IMR-90 (cell line): ENCODE measurements around the gene TMEM33. TPM values are rescaled to one million over a fixed set of nuclear protein-coding genes. Genes with fewer than 3 reads are reported as not detected.

ENCODE experiments used
- ATAC-seq: fragments of 200-7000 bp; cut with Tn5 transposase; 2 replicates; pipeline ENCODE4 v1.9.1; 2020; ENCODE audit warnings: low read depth, mild to moderate bottlenecking, moderate library complexity
- BruUV-seq: library from RNA; stranded (reverse); fragments of 400-500 nt; replicated peaks from 2 replicates; lab custom pipeline; 2021; lab: Mats Ljungman, UMichigan
- CTCF ChIA-PET: fragments of 300-600 bp; formaldehyde crosslinking; extraction: SDS; loops from one replicate; lab custom pipeline; 2021; ENCODE audit warnings: antibody characterized with exemption; lab: Yijun Ruan, JAX
- POLR2A ChIA-PET: fragments of 300-600 bp; sonication (Branson Sonifier 250); formaldehyde crosslinking; loops from one replicate; lab custom pipeline; 2022; ENCODE audit warnings: antibody characterized with exemption; ENCODE audit not compliant: unreplicated experiment; lab: Charles Lee
- DNase-seq: peaks from one replicate; pipeline ENCODE4 v3.0.0; 2013
- H2AFZ ChIP-seq: replicated peaks from 2 replicates; pipeline ENCODE3; 2013; ENCODE audit warnings: low read length, mild to moderate bottlenecking; ENCODE audit not compliant: poor library complexity
- H2AK5ac ChIP-seq: 2 replicates; pipeline ENCODE4 v1.6.1; 2013; ENCODE audit warnings: low read depth, low read length, inconsistent platforms
- H2AK9ac ChIP-seq: replicated peaks from 2 replicates; pipeline ENCODE3; 2013; ENCODE audit warnings: mild to moderate bottlenecking, low read depth, low read length, moderate library complexity; ENCODE audit not compliant: poor library complexity
- H2BK120ac ChIP-seq: 2 replicates; pipeline ENCODE4 v1.6.1; 2013; ENCODE audit warnings: low read depth, low read length, inconsistent platforms
- H2BK15ac ChIP-seq: 3 replicates; pipeline ENCODE4 v1.6.1; 2013; ENCODE audit warnings: low read depth, low read length, inconsistent platforms
- H2BK20ac ChIP-seq: 2 replicates; pipeline ENCODE4 v1.6.1; 2013; ENCODE audit warnings: low read depth, mild to moderate bottlenecking, inconsistent platforms, low read length, moderate library complexity
- H2BK5ac ChIP-seq: 2 replicates; pipeline ENCODE4 v1.6.1; 2013; ENCODE audit warnings: mild to moderate bottlenecking, low read depth, low read length, inconsistent platforms; ENCODE audit not compliant: poor library complexity, severe bottlenecking
- H3K14ac ChIP-seq: replicated peaks from 2 replicates; pipeline ENCODE4 v1.6.1; 2013; ENCODE audit warnings: low read depth, low read length, inconsistent platforms
- H3K18ac ChIP-seq: 2 replicates; pipeline ENCODE4 v1.6.1; 2013; ENCODE audit warnings: low read depth, low read length, control low read depth
- H3K23ac ChIP-seq: 2 replicates; pipeline ENCODE4 v1.6.1; 2013; ENCODE audit warnings: low read depth, low read length, inconsistent platforms
- H3K27ac ChIP-seq: 2 replicates; pipeline ENCODE4 v1.5.1; 2013; ENCODE audit warnings: mild to moderate bottlenecking, control low read depth, low read length; ENCODE audit not compliant: insufficient read depth
- H3K27me3 ChIP-seq: 2 replicates; pipeline ENCODE4 v1.6.1; 2013; ENCODE audit warnings: low read length; ENCODE audit not compliant: control insufficient read depth, insufficient read depth
- H3K36me3 ChIP-seq: 2 replicates; pipeline ENCODE4 v1.6.1; 2013; ENCODE audit warnings: low read length, mixed read lengths; ENCODE audit not compliant: control insufficient read depth, insufficient read depth
- H3K4ac ChIP-seq: 2 replicates; pipeline ENCODE4 v1.6.1; 2013; ENCODE audit warnings: low read depth, low read length, inconsistent platforms
- H3K4me1 ChIP-seq: 2 replicates; pipeline ENCODE4 v1.6.1; 2013; ENCODE audit warnings: low read length, mixed read lengths; ENCODE audit not compliant: control insufficient read depth, insufficient read depth
- H3K4me2 ChIP-seq: 2 replicates; pipeline ENCODE4 v1.6.1; 2013; ENCODE audit warnings: low read depth, mild to moderate bottlenecking, control low read depth, low read length, moderate library complexity
- H3K4me3 ChIP-seq: 2 replicates; pipeline ENCODE4 v1.5.1; 2013; ENCODE audit warnings: low read depth, mild to moderate bottlenecking, control low read depth, low read length, moderate library complexity; ENCODE audit not compliant: insufficient read depth
- H3K56ac ChIP-seq: 2 replicates; pipeline ENCODE4 v1.6.1; 2013; ENCODE audit warnings: low read length, inconsistent platforms; ENCODE audit not compliant: insufficient read depth; ENCODE audit errors: extremely low read depth
- H3K79me1 ChIP-seq, 2 experiments: 2 replicates each; pipeline ENCODE4 v1.6.1; 2013; ENCODE audit warnings: low read length in 2 of 2, inconsistent platforms in 1 of 2, low read depth in 1 of 2
- H3K9ac ChIP-seq: 2 replicates; pipeline ENCODE4 v1.6.1; 2013; ENCODE audit warnings: low read depth, low read length, control low read depth
- H3K9me1 ChIP-seq: 2 replicates; pipeline ENCODE4 v1.6.1; 2013; ENCODE audit warnings: low read length, inconsistent platforms; ENCODE audit not compliant: insufficient read depth
- H3K9me3 ChIP-seq: 2 replicates; pipeline ENCODE4 v1.6.1; 2013; ENCODE audit warnings: low read length; ENCODE audit not compliant: control insufficient read depth, insufficient read depth
- H4K20me1 ChIP-seq: 2 replicates; pipeline ENCODE4 v1.6.1; 2013; ENCODE audit warnings: low read length, inconsistent platforms; ENCODE audit not compliant: insufficient read depth
- H4K5ac ChIP-seq: 2 replicates; pipeline ENCODE4 v1.6.1; 2013; ENCODE audit warnings: mild to moderate bottlenecking, low read depth, low read length, control low read depth
- H4K8ac ChIP-seq, 2 experiments: 2 replicates each; pipeline ENCODE4 v1.6.1; 2013; ENCODE audit warnings: low read depth in 2 of 2, low read length in 2 of 2, control low read depth in 1 of 2, inconsistent platforms in 1 of 2
- H4K91ac ChIP-seq: 2 replicates; pipeline ENCODE4 v1.6.1; 2013; ENCODE audit warnings: low read depth, low read length, inconsistent platforms; ENCODE audit not compliant: insufficient read depth
- FOS ChIP-seq: fragments of 150-350 bp; IDR thresholded peaks from 2 replicates; pipeline ENCODE4 v1.6.1; 2016; ENCODE audit warnings: low read depth, low read length
- dilution Hi-C: fragments of 300-500 bp; cut with HindIII; formaldehyde crosslinking; loops from one replicate; pipeline ENCODE4 v1.14.3; 2018; ENCODE audit warnings: low sequenced_read_pairs; ENCODE audit not compliant: unreplicated experiment
- in situ Hi-C: fragments of 300-500 bp; cut with MboI; formaldehyde crosslinking; loops from 3 replicates; pipeline ENCODE4 v1.14.3; 2019; ENCODE audit warnings: low sequenced_read_pairs, inconsistent platforms, mixed read lengths
- intact Hi-C: fragments of 100-400 bp; cut with micrococcal nuclease; formaldehyde crosslinking; loops from 2 replicates; pipeline ENCODE4 v1.10.0; 2022
- polyA plus RNA-seq, 3 experiments: library from polyadenylated mRNA; depleted of rRNA; stranded (reverse); fragments of >200 nt; gene quantifications; 2 replicates each; pipeline ENCODE4 v1.2.3, GENCODE V29; 2012; ENCODE audit warnings: low replicate concordance in 1 of 3
- total RNA-seq: library from RNA; depleted of rRNA; stranded (reverse); fragments of >200 nt; gene quantifications from 2 replicates; pipeline ENCODE4 v1.2.3, GENCODE V29; 2012

TMEM33 gene
- total and polyA plus RNA-seq, 2 of the 4 experiments (the other 2 are of a cell fraction), result 23.6 to 45.5 TPM

DNA sequence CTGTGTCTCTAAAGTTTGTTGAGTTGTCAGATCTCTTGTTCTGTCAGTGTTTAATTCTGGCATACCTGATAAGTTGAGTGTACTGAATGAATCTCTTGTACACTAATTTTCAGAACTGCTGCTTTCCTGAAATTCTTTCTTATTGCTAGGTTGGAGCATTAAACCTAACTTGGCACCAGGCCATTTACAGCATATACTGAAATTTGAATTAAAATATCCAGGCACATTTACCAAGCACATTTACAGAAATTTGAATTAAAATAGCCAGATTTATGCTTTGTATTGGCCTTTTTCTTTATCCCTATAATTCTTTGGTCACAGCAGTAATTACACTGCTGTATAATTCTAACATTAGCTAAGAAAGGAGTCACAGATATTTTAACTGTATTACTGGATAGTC is 8.9 kb downstream of the TMEM33 start:
- no peak for ATAC-seq
- 0 out of 2 replicates have a peak, but pooled peaks cover under 1% of the 10 kb centered on the region for H3K9me1 ChIP-seq
- no peak overlapping the region for H4K5ac ChIP-seq
- H3K79me1 ChIP-seq, result peaks cover 6 to 9% of the 10 kb centered on the region in 2 experiments
- H4K20me1 ChIP-seq, result peaks cover 2% of the 10 kb centered on the region; the same call in 1 of the 2 replicates
- H3K4me1 ChIP-seq, result peaks cover 2% of the 10 kb centered on the region; the same call in 1 of the 2 replicates
- no peak overlapping the region for H2BK15ac ChIP-seq
- H3K4me2 ChIP-seq, result no peak overlapping the region
- H3K18ac ChIP-seq, result no peak overlapping the region
- no peak for TF ChIP-seq FOS
- dilution Hi-C loops, result no loop called here
- H3K14ac ChIP-seq, result no peak overlapping the region
- no peak overlapping the region for H2BK5ac ChIP-seq
- H2BK120ac ChIP-seq, result no peak overlapping the region
- H2AK9ac ChIP-seq, result no peak overlapping the region
- H3K4ac ChIP-seq, result no peak overlapping the region
- no peak overlapping the region for H2AFZ ChIP-seq
- no TSS peak for BruUV-seq
- H3K27me3 ChIP-seq, result no peaks in the 10 kb centered on the region
- CTCF ChIA-PET, result no interaction called here
- no peak overlapping the region for H4K8ac ChIP-seq
- H2BK20ac ChIP-seq, result no peak overlapping the region
- POLR2A ChIA-PET, result no interaction called here
- H4K91ac ChIP-seq, result no peak overlapping the region
- H2AK5ac ChIP-seq, result no peak overlapping the region
- DNase-seq, result no peak
- in situ Hi-C loops, result no loop called here
- no peak overlapping the region for H3K56ac ChIP-seq
- H3K9me3 ChIP-seq, result no peaks in the 10 kb centered on the region
- intact Hi-C loops, result no loop called here
- no peak overlapping the region for H3K9ac ChIP-seq
- peaks cover 3% of the 10 kb centered on the region for H3K36me3 ChIP-seq
- H3K23ac ChIP-seq, result no peak overlapping the region
- H3K27ac ChIP-seq, result no peak overlapping the region
- no peak overlapping the region for H3K4me3 ChIP-seq
